Inflammatory macrophage treated with lipopolysaccharide for 4 hours (primary cell): Measurements from ENCODE around the gene PRM3.

ENCODE experiments used
- DNase-seq: peaks from one replicate; pipeline ENCODE4 v3.0.0-alpha.2; 2020

PRM3 gene

DNA sequence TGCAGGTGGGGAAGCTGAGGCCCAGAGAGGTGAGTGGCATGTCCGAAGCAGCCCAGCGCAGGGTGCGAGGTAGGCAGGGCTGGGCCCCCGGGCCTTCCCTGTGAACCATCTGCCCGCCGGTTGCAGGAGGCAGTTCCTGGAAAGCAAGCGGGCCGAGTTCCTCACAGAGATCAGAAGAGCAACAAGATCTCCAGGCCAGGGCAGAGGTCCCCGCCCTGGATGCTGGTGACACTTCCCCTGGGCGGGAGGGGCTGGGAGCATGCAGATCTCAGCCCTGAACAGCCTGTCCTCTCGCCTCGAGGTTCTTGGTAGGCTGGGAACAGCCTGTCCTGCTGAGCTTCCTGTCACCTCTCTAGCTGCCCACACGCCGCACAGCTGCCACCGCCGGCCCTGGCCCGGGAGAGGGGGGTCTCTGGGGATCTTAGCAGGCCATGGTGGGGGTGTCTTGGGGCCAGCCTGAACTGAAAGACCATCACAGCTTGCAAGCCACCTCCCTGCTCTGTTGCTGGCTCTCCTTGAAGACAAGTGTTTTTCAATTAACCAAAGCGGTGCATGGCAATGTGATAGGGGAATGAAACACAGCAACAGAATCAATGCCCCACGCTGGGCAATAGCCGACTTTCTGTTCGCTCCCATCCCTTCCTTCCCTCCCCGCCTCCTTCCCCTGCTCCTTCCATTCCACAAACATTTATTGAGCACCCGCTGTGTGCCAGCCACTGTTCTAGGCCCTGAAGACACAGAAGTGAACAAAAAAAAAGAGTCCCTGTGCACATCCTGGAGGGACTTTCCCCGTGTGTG lies 49.1 kb downstream of the PRM3 start:
- peak; percentile 90 for DNase-seq
